Skeletal muscle cell (primary cell): ENCODE results near the gene TBC1D1.

ENCODE experiments used
- DNase-seq: peaks from one replicate; pipeline ENCODE4 v3.0.0-alpha.2; 2010; ENCODE audit warnings: low read depth
- H3K4me3 ChIP-seq: 2 replicates; pipeline ENCODE4 v1.5.1; 2011; ENCODE audit warnings: low read depth, mild to moderate bottlenecking, control low read depth, low read length, moderate library complexity

TBC1D1 gene, protein sequence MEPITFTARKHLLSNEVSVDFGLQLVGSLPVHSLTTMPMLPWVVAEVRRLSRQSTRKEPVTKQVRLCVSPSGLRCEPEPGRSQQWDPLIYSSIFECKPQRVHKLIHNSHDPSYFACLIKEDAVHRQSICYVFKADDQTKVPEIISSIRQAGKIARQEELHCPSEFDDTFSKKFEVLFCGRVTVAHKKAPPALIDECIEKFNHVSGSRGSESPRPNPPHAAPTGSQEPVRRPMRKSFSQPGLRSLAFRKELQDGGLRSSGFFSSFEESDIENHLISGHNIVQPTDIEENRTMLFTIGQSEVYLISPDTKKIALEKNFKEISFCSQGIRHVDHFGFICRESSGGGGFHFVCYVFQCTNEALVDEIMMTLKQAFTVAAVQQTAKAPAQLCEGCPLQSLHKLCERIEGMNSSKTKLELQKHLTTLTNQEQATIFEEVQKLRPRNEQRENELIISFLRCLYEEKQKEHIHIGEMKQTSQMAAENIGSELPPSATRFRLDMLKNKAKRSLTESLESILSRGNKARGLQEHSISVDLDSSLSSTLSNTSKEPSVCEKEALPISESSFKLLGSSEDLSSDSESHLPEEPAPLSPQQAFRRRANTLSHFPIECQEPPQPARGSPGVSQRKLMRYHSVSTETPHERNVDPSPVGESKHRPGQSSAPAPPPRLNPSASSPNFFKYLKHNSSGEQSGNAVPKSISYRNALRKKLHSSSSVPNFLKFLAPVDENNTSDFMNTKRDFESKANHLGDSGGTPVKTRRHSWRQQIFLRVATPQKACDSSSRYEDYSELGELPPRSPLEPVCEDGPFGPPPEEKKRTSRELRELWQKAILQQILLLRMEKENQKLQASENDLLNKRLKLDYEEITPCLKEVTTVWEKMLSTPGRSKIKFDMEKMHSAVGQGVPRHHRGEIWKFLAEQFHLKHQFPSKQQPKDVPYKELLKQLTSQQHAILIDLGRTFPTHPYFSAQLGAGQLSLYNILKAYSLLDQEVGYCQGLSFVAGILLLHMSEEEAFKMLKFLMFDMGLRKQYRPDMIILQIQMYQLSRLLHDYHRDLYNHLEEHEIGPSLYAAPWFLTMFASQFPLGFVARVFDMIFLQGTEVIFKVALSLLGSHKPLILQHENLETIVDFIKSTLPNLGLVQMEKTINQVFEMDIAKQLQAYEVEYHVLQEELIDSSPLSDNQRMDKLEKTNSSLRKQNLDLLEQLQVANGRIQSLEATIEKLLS (N-terminal part only)

DNA sequence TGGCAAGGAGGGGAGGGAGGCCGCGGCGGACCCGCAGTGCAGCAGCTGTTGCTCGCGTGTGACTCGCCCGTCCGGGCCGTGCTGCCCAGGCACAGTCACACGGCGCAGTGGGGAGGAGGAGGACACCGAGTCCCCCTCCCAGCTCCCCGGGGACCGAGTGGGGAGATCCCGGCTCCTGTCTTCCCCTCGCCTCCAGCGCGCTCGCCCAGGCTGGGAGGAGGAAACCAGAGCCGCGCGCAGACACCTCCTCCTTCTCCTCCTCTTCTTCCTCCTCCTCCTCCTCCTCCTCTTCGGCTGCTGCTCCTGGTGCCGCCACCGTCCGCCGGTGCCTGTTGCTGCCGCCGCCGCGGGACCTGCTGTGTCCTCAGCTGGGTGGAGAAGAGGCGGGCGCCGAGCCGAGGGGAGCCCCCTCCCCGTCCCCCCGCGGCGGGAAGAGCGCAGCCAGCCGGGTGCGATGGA, at the start of gene TBC1D1:
Gene TBC1D1 (plus strand): TSS at position 284 of the 459 bp plus-strand sequence. CDS start 11,012 bp downstream, outside the sequence.
- peak within 1 kb of the TSS; percentile 67 for H3K4me3 ChIP-seq
- no peak for DNase-seq

DNA sequence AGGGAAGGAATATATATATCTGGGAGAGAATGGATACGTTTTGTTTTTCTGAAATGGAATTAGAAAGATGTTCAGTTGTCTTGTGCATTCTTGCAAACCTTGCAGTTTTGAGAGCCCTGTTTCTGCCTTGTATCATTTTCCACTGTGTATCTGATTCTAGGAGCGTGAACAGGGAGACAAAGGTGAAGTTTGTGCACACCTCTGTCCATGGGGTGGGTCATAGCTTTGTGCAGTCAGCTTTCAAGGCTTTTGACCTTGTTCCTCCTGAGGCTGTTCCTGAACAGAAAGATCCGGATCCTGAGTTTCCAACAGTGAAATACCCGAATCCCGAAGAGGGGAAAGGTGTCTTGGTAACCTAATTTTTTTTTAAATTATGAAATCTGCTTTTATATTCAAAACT, 46.7 kb upstream of the TBC1D1 start:
- no peak overlapping the region for H3K4me3 ChIP-seq
- no peak for DNase-seq

DNA sequence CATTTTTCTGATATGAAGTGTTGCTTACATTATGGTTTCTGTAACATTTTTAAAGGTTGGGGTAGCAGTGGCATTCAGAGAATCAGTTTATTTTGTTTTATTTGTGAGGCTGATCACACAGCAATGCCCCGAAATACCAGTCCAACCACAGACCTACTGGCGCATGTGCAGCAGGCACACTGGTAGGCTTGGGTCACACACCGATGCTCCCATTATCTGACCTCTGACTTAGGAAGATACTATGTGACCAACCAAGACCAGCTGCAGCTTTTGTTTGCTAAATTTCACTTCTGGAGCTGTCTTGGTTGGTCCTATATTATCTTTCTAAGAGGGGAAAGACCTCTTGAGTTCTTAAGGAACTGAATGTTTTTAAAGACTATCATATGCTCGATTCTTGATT, 45.7 kb upstream of the TBC1D1 start:
- no peak for DNase-seq
- H3K4me3 ChIP-seq: no peak overlapping the region

DNA sequence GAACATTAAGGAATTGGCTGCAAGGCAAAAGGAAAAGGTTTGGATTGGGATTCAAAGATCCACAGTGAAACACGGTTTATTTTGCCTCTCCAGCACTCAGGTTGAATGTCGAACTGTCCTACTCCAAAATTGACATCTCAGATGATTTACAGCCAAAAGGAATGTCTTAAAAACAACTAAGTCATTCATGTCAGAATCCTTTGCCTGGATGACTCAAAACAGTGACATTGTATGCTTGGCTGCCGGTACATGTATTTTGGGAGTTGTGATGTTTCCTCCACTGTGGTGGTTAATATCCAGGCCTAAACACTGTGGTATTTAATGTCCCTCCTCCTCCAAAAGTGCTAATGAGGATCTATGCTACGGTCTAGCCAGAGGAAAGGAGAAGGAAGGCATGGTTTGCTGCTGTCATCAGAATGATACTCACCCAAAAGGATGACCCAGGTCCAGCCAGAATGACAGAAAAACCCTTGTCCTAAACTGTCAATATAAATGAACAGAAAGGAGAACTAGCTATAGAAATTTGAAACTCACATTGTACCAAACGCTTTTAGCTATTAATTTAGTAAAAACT, 43.5 kb upstream of the TBC1D1 start:
- no peak for DNase-seq
- H3K4me3 ChIP-seq: no peak overlapping the region

DNA sequence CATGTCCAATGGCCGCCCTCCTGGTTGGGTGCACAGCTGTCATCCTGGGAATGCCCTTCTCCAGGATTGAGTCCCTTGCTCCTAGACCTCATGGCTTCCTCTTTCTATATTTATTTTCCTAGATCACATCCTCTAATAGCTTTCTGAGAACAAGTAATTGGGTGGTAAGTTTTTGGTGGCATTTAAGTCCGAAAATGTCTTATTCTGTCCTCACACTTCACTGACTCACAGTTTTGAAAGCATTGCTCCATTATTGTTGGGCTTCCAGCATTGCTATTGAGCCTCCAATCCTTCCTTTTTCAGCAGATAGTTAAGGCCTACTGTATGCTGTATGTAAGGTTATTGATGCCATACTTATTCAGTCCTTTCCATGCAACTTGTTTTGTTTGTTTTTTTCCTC, 38.5 kb upstream of the TBC1D1 start:
- no peak for DNase-seq

DNA sequence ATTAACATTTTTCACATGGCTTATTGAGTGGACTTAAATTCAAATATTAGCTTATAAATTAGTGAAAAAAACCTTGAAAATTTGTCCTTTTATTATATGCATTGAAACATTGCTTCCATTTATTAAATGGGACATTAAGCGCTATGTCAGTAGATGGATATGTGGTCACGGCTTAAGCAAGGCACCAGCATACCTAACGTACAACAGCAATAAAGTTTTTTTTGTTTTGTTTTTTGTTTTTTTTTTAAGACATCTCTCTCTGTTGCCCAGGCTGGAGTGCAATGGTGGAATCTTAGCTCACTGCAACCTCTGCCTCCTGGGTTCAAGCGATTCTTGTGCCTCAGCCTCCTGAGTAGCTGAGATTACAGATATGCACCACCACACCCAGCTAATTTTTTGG, 32.8 kb upstream of the TBC1D1 start:
- DNase-seq: no peak
- no peak overlapping the region for H3K4me3 ChIP-seq

More for the DNA sequence above, 38.5 kb upstream of the TBC1D1 start:
- H3K4me3 ChIP-seq: no peak overlapping the region

DNA sequence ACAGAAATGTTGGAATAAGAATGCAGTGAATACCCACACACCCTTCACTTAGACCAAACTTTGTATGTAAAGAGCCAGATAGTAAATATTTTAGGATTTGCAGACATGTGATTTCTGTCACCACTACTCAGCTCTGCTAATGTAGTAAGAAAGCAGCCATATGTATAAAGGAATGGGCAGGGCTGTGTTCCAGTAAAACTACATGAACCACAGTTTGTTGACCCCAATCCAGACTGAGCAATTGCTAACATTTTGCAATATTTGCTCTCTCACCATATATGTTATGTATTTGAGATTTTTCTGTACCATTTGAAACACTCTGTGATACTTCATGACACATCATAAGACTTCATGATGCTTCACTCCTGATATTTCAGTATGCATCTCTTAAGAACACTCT, 32.0 kb upstream of the TBC1D1 start:
- DNase-seq: no peak
- H3K4me3 ChIP-seq: no peak overlapping the region

DNA sequence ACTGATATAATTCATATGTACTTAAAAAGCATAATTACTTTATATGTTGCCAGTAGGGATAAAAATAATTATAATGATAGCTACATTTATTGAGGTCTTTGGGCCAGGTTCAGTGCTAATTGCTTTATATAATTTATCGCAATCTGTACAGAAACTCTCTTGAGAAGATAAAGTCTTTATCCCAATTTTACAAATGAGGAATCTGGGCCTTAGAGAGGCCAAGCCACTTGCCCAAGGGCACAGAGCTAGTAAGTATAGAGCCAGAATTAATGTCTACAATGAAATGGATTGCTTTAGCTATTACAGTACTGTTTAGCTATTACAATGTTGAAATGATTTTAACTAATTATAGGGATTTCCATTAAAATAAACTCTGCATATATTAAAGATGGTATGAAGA, 30.6 kb upstream of the TBC1D1 start:
- DNase-seq: no peak
- H3K4me3 ChIP-seq: no peak overlapping the region

DNA sequence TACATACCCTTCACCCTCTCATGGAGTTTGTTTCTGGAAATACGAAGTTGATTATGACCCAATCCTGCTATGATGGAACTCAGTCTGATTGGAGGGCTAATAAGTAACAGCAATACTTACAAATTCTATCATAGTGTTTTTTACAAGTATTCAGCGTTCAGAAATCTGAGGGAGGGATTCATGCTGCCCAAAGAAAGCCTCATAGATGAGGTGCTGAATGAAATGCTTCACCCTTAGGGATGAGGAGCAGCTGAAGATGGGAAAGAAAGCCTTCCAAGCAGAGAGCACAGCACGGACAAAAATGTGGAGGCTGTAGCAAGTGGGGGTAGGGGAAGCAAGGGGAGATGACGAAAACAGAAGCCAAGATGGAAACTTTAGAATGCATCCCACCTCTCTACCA, 27.9 kb upstream of the TBC1D1 start:
- no peak for DNase-seq
- no peak overlapping the region for H3K4me3 ChIP-seq

DNA sequence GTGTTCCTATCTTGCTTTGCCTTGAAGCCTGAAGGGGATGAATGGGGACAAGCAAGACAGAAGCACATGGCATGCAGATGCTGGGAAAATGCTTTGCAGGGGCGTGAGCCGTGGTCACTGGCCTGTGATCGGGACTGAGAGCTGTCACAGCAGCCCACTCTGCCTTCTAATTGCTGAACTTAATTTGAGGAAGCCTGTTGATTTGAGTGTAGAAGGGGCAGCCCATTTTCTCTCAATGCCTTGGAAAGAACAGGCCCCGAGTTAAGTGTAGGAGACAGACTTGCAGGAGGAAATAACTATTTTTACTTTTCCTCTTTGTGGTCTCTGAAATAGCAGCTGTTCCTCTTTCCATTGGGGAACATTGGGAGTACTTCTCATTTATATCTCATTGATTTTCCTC, 26.1 kb upstream of the TBC1D1 start:
- H3K4me3 ChIP-seq: no peak overlapping the region
- DNase-seq: no peak

DNA sequence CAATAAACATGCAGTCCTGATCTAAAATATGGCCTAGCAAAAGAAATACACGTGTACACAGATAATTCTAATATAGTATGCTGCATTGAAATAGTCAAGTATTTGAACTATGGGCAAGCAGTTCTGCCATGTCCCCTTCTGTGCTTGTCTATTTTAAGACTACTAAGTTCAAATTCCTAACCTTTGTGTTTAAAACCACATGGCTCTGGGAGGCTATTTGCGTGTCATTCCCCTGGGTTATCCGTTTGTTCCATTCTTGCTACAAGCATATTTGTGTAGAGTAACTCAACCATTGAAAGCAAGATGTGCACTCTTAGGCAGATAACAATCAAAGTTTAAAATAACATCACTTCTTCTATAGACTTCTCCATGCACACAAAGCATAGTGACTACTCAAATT, 25.4 kb upstream of the TBC1D1 start:
- no peak for DNase-seq
- H3K4me3 ChIP-seq: no peak overlapping the region

DNA sequence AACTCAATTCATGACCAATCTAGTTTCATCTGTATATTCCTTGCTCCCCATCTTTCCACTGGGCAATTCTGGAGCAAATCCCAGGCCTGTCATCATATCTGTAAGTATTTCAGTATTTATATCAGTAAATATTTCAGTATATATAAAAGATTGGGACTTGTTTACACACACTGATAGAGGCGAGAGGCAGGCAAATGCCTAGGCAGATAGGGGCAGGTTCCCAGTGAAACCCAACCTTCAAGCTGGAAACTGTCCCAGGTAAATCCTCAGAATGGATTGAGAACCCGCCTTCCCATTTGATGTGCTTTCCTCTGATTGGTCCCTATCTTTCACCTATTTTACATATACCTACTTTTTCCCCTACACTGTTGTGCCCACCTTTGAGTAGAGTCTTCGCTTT, 23.8 kb upstream of the TBC1D1 start:
- no peak for DNase-seq
- no peak overlapping the region for H3K4me3 ChIP-seq

DNA sequence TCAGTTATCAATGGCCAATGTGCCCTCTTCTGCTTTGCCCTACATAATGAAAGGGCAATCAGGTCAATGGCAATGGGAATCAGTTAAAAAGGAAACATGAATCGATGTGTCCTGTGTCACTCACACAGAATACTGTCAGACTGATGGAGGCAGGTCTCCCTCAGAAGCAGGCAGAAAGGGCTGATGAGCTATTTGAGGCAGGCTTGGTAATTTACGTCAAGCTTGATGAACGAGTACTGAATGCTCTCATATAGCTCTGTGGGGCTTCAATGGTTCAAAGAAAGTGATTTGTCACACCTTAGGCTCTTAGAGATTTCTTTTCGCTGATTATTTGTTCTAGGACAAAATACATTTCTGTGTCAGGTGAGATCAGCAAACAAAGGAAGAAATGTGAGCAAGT, 22.6 kb upstream of the TBC1D1 start:
- H3K4me3 ChIP-seq: no peak overlapping the region
- no peak for DNase-seq

DNA sequence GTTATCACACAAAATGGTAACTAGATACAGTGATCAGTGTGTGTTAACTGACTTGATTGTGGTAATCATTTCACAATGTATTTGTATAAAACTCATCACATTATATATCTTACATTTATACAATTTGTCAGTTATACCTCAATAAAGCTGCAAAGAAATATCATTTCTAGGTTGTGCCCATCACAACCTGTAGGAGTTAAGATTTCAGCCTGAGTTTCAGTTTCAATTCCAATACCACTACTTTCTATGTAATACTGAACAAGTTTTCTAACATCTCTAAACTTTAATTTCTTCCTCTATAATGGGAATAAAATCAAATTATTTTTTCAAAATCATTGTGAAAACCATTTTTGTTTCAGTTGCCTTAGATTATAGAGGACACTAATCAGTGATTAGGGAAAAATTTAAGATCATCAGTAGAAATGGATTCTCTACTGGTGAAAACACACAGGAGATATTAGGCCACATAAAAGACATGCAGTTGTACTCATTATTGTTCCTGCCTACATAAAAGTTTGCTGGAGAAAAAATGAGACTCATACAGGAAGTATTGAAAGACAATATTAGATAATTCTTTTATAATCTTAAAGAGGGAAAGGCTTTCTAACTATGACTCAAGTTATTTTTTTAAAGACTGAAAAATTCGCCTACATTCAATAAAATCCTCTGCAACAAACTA, 18.4 kb upstream of the TBC1D1 start:
- no peak for DNase-seq
- H3K4me3 ChIP-seq: no peak overlapping the region

DNA sequence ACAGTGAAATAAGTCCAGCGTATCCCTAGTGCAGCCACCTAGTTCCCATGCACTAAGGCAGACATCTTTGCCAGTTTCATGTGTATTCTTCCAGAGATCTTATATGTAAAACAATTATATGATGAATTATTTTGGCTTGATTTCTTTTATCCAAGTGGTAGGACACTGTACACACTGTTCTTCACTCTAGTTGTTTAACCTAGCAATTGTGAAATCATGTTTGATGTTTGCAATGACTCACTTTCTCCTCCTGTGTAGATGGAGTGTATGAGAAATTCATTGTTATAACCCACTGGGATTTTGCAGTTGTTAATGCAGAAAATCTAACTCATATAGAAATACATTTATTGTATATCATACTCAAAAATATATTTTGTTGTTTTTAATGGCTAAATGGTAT, 17.5 kb upstream of the TBC1D1 start:
- DNase-seq: peak; percentile 69
- H3K4me3 ChIP-seq: no peak overlapping the region

DNA sequence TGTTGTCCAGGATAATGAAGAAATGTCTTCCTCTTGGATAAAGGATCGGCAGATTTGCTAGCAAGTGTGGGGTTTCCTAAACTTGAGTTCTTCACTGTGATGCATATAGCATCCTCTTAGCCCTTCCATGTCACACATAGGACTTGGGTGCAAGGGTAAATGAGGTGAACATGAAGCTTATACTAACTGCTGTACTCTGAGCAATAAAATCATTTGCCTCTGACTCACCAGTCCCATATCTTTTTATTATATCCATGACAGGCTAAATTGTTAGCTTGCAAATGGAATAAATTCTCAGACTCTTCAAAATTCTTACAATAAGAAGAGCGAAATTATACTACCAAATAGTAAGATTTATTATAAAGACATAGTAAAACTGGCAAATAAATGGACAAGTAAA, 14.7 kb upstream of the TBC1D1 start:
- DNase-seq: no peak

DNA sequence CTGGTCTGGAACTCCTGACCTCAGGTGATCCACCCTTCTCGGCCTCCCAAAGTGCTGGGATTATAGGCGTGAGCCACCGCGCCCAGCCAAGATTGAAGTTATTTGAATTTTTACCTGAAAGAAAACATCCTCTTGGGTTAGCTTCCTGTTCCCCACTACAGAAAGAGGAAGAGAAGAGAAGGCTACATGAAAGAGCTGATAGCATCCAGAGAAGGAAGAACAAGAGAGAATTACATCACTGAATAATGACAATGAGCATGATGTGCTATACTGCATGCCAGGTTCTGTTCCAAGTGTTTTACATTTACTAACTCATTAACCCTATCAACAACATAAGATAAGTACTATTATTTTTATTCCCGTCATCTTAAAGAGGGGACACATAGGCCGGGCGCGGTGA, 11.5 kb upstream of the TBC1D1 start:
- DNase-seq: no peak
- H3K4me3 ChIP-seq: no peak overlapping the region

More for the DNA sequence above, 14.7 kb upstream of the TBC1D1 start:
- no peak overlapping the region for H3K4me3 ChIP-seq

DNA sequence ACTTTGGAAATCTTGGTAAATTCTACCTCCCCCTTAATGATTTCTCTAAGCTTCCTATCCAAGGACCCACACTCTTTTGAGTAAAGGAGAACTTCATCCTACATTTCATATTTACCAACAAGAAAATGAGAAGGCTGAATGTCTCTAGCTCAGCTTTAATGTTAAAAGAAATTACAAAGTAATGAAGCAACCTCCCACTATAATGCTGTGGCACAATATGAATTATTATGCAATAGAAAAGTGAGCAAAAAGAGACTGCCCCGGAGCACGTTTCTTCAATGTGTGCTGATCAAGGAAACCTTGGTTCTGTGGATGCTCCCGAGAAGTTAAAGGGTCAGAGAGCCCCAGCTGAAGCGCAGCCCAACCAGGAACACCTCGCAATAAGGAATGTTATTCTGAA, 9.1 kb upstream of the TBC1D1 start:
- H3K4me3 ChIP-seq: no peak overlapping the region
- DNase-seq: no peak

DNA sequence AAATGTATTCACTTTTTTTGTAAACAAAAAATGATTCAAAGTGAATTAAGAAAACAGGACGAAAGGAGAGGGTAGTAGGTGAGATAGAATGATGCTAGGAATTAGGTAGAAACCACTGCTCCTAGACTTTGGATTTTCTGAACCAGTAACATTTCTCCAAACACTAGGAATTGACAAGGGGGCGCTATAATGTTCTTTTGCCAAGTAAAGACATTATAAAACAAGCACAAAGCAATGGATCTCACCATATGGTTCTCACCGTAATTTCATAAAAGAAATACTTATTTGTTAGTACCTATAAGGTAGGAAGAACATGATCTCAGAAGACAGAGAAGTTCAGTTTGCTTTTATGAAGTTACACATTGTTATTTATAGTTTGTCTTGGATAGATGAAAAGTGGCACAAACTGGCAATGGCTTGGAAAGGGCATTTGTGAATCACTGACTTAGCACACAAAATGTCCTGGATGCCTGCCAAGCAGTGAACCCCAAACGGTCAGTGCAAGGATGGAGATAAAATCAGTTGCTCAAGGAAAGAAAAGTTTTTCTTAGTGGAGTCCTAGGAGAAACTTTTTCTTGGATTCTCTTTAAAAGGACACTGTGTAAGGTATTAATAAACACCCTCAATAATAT, 8.1 kb upstream of the TBC1D1 start:
- DNase-seq: no peak
- H3K4me3 ChIP-seq: no peak overlapping the region
